GM12878 (cell line): ENCODE results near the gene GNA15.

Experiments used
- ATF2 ChIP-seq: IDR thresholded peaks from 2 replicates; pipeline ENCODE4 v1.6.1; 2012; ENCODE audit warnings: low read length, inconsistent platforms
- BACH1 ChIP-seq: fragments of 450-650 bp; IDR thresholded peaks from 2 replicates; pipeline ENCODE4 v1.6.1; 2017; ENCODE audit warnings: mild to moderate bottlenecking, borderline replicate concordance
- BRCA1 ChIP-seq: IDR thresholded peaks from 2 replicates; pipeline ENCODE4 v1.6.1; 2011; ENCODE audit warnings: low read depth, low read length, improper control_type of control experiment
- CHD2 ChIP-seq: IDR thresholded peaks from 2 replicates; pipeline ENCODE4 v1.6.1; 2011; ENCODE audit warnings: low read depth, low read length, improper control_type of control experiment, borderline replicate concordance
- CTCF ChIP-seq, 3 experiments: IDR thresholded peaks in 2 of 3; conservative IDR thresholded peaks in 1 of 3; 2 replicates each; pipeline ENCODE4 v1.5.1; 2011; ENCODE audit warnings: low read depth in 3 of 3, low read length in 3 of 3, mild to moderate bottlenecking in 3 of 3, control low read depth in 2 of 3, moderate library complexity in 2 of 3, inconsistent platforms in 1 of 3, mixed read lengths in 1 of 3; ENCODE audit not compliant: control insufficient read depth in 2 of 3, insufficient read depth in 1 of 3; ENCODE audit errors: extremely low read depth in 1 of 3
- NFIC ChIP-seq: IDR thresholded peaks from 2 replicates; pipeline ENCODE4 v1.6.1; 2012; ENCODE audit warnings: low read depth, mild to moderate bottlenecking, inconsistent platforms, low read length, moderate library complexity
- POLR2AphosphoS5 ChIP-seq: IDR thresholded peaks from 2 replicates; pipeline ENCODE4 v1.6.1; 2011; ENCODE audit warnings: mild to moderate bottlenecking, low read length, inconsistent platforms
- RAD21 ChIP-seq: IDR thresholded peaks from 2 replicates; pipeline ENCODE4 v1.6.1; 2011; ENCODE audit warnings: mild to moderate bottlenecking, low read depth, low read length, moderate library complexity; ENCODE audit not compliant: insufficient read depth
- RFX5 ChIP-seq: IDR thresholded peaks from 2 replicates; pipeline ENCODE4 v1.6.1; 2011; ENCODE audit warnings: low read depth, low read length, improper control_type of control experiment
- TCF3 ChIP-seq: IDR thresholded peaks from 2 replicates; pipeline ENCODE4 v1.6.1; 2012; ENCODE audit warnings: low read depth, mild to moderate bottlenecking, low read length, borderline replicate concordance; ENCODE audit not compliant: insufficient read depth
- USF2 ChIP-seq: IDR thresholded peaks from 2 replicates; pipeline ENCODE4 v1.6.1; 2011; ENCODE audit warnings: low read depth, low read length, improper control_type of control experiment, borderline replicate concordance

GRCh38 chr19:3163943-3164342 is 28.1 kb downstream of the GNA15 start:
- no peak for TF ChIP-seq POLR2AphosphoS5
- no peak for TF ChIP-seq RAD21
- no peak for TF ChIP-seq BRCA1
- TF ChIP-seq TCF3, result no peak
- no peak for TF ChIP-seq NFIC
- no peak for TF ChIP-seq CHD2
- TF ChIP-seq BACH1, result no peak
- no peak for TF ChIP-seq ATF2
- TF ChIP-seq USF2, result no peak
- no peak for TF ChIP-seq CTCF (IDR thresholded peaks at IDR 0.05 in 2 of 3, conservative IDR thresholded peaks at IDR 0.05 in 1 of 3; ENCODE audit: control insufficient read depth in 2 of 3, extremely low read depth in 1 of 3, insufficient read depth in 1 of 3, low read depth in 3 of 3, low read length in 3 of 3)
- TF ChIP-seq RFX5, result no peak
